ENCODE results near the gene GPSM3.

GPSM3 gene

GRCh38 chr6:32167154-32167760 is 25.2 kb downstream of the GPSM3 start:
- no peak overlapping the region for H3K4me3 ChIP-seq (ENCODE audit: control insufficient read depth, low read depth, low read length)
- TF ChIP-seq CTCF (conservative IDR thresholded peaks at IDR 0.05; ENCODE audit: control insufficient read depth, insufficient read depth, low read depth, low read length) = no peak
- no peak for DNase-seq (ENCODE audit: low read depth)

DNA sequence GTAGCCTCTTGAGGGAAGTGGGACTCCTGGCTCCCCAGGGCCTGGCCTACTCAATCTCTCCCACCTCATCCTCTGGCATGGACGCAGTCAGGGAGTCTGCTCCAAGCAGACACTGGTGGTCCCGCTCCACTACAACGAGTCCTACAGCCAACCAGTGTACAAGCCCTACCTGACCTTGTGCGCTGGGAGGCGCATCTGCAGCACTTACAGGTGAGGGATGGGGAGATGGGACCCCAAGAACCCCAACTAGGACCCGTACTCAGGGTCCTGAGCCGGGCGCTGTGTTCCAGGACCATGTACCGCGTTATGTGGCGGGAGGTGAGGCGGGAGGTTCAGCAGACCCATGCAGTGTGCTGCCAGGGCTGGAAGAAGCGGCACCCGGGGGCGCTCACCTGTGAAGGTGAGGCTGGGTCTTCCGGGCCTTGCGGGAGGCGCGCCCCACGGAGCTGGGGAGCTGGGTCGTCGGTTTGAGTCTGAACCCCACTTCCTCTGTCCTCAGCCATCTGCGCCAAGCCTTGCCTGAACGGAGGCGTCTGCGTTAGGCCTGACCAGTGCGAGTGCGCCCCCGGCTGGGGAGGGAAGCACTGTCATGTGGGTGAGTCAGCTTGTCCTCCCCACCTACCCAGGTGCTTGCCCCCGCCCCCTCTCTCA is 25.9 kb downstream of the GPSM3 start:
- DNase-seq (ENCODE audit: low read depth) = no peak
- no peak overlapping the region for H3K4me3 ChIP-seq (ENCODE audit: control insufficient read depth, low read depth, low read length)
- no peak for TF ChIP-seq CTCF (conservative IDR thresholded peaks at IDR 0.05; ENCODE audit: control insufficient read depth, insufficient read depth, low read depth, low read length)

- no peak within 1 kb of the TSS for H3K4me3 ChIP-seq (ENCODE audit: control insufficient read depth, low read depth, low read length)
- TF ChIP-seq CTCF (conservative IDR thresholded peaks at IDR 0.05; ENCODE audit: control insufficient read depth, insufficient read depth, low read depth, low read length) = no peak
- DNase-seq (ENCODE audit: low read depth) = no peak
These were observed 28.1 kb downstream of the GPSM3 start, which contains the start of gene EGFL8 for GRCh38 chr6:32164295-32164694. EGFL8 (plus strand) TSS chr6:32164595; CDS start chr6:32166166, 1,571 bp downstream.

GRCh38 chr6:32163559-32164258 is 28.7 kb downstream of the GPSM3 start:
- TF ChIP-seq CTCF (conservative IDR thresholded peaks at IDR 0.05; ENCODE audit: control insufficient read depth, insufficient read depth, low read depth, low read length) = no peak
- DNase-seq (ENCODE audit: low read depth) = no peak
- H3K4me3 ChIP-seq (ENCODE audit: control insufficient read depth, low read depth, low read length) = no peak overlapping the region

- H3K4me3 ChIP-seq (ENCODE audit: control insufficient read depth, low read depth, low read length) = no peak overlapping the region
- DNase-seq (ENCODE audit: low read depth) = no peak
- no peak for TF ChIP-seq CTCF (conservative IDR thresholded peaks at IDR 0.05; ENCODE audit: control insufficient read depth, insufficient read depth, low read depth, low read length)
These were observed 34.4 kb downstream of the GPSM3 start for GRCh38 chr6:32158052-32158451.

GRCh38 chr6:32156891-32157290 is 35.6 kb downstream of the GPSM3 start:
- no peak overlapping the region for H3K4me3 ChIP-seq (ENCODE audit: control insufficient read depth, low read depth, low read length)
- no peak for TF ChIP-seq CTCF (conservative IDR thresholded peaks at IDR 0.05; ENCODE audit: control insufficient read depth, insufficient read depth, low read depth, low read length)
- DNase-seq (ENCODE audit: low read depth) = no peak
